ENCODE data around the gene CHRNA5.
"Not testable (repeated sequence)": the region's sequence is repeated elsewhere in the genome, so short reads cannot be mapped to it uniquely, and the experiment has no call there.

Gene CHRNA5

DNA sequence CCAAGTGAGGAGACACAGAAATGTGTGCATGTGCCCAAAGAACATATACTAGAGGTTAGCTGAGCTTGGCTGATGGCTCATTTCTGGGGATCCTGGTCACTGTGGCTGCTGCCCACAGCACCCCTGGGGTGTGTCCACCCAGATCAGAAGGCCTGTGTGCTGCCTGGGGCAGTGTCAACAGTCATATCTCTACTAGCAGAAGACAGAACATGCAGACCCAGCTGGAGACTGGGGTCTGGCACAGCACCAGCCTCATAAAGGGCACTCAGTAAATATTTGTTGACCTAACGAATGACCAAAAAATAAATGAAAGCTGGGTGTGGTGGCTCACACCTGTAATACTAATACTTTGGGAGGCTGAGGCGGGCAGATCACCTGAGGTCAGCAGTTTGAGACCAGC lies 39.1 kb downstream of the CHRNA5 start:
- Histone ChIP-seq H3K27me3 (ENCODE audit: control insufficient read depth in 1 of 2, insufficient read depth in 1 of 2, low read length in 2 of 2) (peaks cover 9 to 32% of the 10 kb centered on the region in 2 experiments), H3K4ac (ENCODE audit: low read depth in 1 of 2, low read length in 2 of 2) (no peak overlapping the region), H3K23ac (ENCODE audit: low read length in 2 of 2) (no peak overlapping the region), H2BK12ac (ENCODE audit: low read length in 2 of 2) (no peak overlapping the region), H3K9me3 (ENCODE audit: control insufficient read depth, low read length) (no peaks in the 10 kb centered on the region), H3K4me3 (ENCODE audit: insufficient read depth in 1 of 2, low read depth in 1 of 2, low read length in 2 of 2) (no peak overlapping the region), H4K8ac (ENCODE audit: low read length) (no peak overlapping the region), H3K79me1 (replicated peaks; ENCODE audit: low read length, poor library complexity, severe bottlenecking) (no peaks in the 10 kb centered on the region), H3K27ac (ENCODE audit: low read length, poor library complexity, severe bottlenecking) (no peak overlapping the region), H3K9ac (ENCODE audit: low read length) (no peak overlapping the region), H2AK5ac (ENCODE audit: low read length, severe bottlenecking) (no peak overlapping the region), H2AFZ (ENCODE audit: low read depth, low read length) (no peak overlapping the region), H3K4me2 (ENCODE audit: low read length, poor library complexity, severe bottlenecking) (no peak overlapping the region), H2BK120ac (ENCODE audit: low read depth, low read length) (no peak overlapping the region), H3K18ac (ENCODE audit: low read depth in 1 of 2, low read length in 2 of 2) (no peak overlapping the region), H3K4me1 (ENCODE audit: control insufficient read depth, insufficient read depth, low read depth, low read length) (no peaks in the 10 kb centered on the region), H3K14ac (ENCODE audit: low read length in 2 of 2) (no peak overlapping the region), H3K36me3 (ENCODE audit: control insufficient read depth in 1 of 2, insufficient read depth in 2 of 2, low read depth in 1 of 2, low read length in 2 of 2) (no peaks in the 10 kb centered on the region), H4K91ac (ENCODE audit: low read length) (no peak overlapping the region), H2BK15ac (ENCODE audit: low read depth, poor library complexity, severe bottlenecking) (no peak overlapping the region), H2BK5ac (ENCODE audit: low read depth, low read length, poor library complexity, severe bottlenecking) (no peak overlapping the region)
- 100% methylated on average over 1 of the region's 2 CpGs for WGBS
- DNase-seq = no peak

DNA sequence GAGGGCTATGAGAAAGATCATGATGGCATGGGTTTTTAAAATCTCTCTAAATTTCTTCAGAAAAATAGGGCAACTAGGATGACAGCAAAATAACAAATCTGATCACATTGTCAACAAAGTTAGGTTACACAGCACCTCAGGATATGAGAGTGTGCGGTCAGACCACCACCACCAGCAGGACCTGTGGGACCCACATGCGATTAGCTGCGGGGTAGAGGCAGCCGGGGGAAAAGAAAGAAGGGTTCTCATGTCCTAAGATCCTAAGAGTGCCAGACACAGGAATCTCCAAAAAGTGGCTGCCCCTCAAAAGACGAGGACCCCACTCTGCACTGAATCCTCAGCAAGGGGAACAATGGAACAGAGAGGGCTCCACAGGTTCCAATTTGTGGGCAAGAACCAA lies 39.9 kb downstream of the CHRNA5 start:
- WGBS = 89% methylated on average over 5 of the region's 5 CpGs
- H3K27ac ChIP-seq (ENCODE audit: low read length, poor library complexity, severe bottlenecking) = no peak overlapping the region
- no peak overlapping the region for H2BK15ac ChIP-seq (ENCODE audit: low read depth, poor library complexity, severe bottlenecking)
- no peak overlapping the region for H3K14ac ChIP-seq (ENCODE audit: low read length in 2 of 2)
- no peak overlapping the region for H3K4me2 ChIP-seq (ENCODE audit: low read length, poor library complexity, severe bottlenecking)
- no peak overlapping the region for H2BK5ac ChIP-seq (ENCODE audit: low read depth, low read length, poor library complexity, severe bottlenecking)
- no peak overlapping the region for H2AFZ ChIP-seq (ENCODE audit: low read depth, low read length)
- no peaks in the 10 kb centered on the region for H3K4me1 ChIP-seq (ENCODE audit: control insufficient read depth, insufficient read depth, low read depth, low read length)
- H3K9me3 ChIP-seq (ENCODE audit: control insufficient read depth, low read length) = no peaks in the 10 kb centered on the region
- no peak for DNase-seq
- H3K4ac ChIP-seq (ENCODE audit: low read depth in 1 of 2, low read length in 2 of 2) = no peak overlapping the region
- H2AK5ac ChIP-seq (ENCODE audit: low read length, severe bottlenecking) = no peak overlapping the region
- H4K8ac ChIP-seq (ENCODE audit: low read length) = no peak overlapping the region
- H3K9ac ChIP-seq (ENCODE audit: low read length) = no peak overlapping the region
- H2BK12ac ChIP-seq (ENCODE audit: low read length in 2 of 2) = no peak overlapping the region
- no peak overlapping the region for H4K91ac ChIP-seq (ENCODE audit: low read length)
- no peak overlapping the region for H2BK120ac ChIP-seq (ENCODE audit: low read depth, low read length)
- H3K18ac ChIP-seq (ENCODE audit: low read depth in 1 of 2, low read length in 2 of 2) = no peak overlapping the region
- no peak overlapping the region for H3K4me3 ChIP-seq (ENCODE audit: insufficient read depth in 1 of 2, low read depth in 1 of 2, low read length in 2 of 2)
- no peak overlapping the region for H3K23ac ChIP-seq (ENCODE audit: low read length in 2 of 2)
- peaks cover 9 to 32% of the 10 kb centered on the region in 2 experiments for H3K27me3 ChIP-seq (ENCODE audit: control insufficient read depth in 1 of 2, insufficient read depth in 1 of 2, low read length in 2 of 2)
- H3K36me3 ChIP-seq (ENCODE audit: control insufficient read depth in 1 of 2, insufficient read depth in 2 of 2, low read depth in 1 of 2, low read length in 2 of 2) = no peaks in the 10 kb centered on the region
- no peaks in the 10 kb centered on the region for H3K79me1 ChIP-seq (replicated peaks; ENCODE audit: low read length, poor library complexity, severe bottlenecking)

DNA sequence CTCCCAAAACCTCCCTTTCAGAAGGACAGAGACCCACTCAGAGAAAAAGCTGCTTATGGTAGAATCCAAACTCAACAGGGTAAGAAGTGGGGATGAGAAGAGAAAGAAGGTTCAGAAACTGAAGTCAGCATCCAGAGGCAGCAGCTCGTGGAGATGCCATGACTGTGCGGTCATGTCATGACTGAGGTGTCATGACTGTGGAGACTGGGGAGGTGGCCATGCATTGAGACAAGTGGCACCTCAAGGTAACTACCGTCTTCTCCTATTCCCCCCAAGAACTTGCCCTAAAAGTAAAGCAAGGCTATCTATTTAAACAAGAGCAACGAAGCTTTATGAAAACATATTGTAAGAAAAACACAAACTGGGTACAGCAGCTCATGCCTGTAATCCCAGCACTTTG lies 40.4 kb downstream of the CHRNA5 start:
- WGBS = 85% methylated on average over 4 of the region's 4 CpGs
- Histone ChIP-seq H4K91ac (ENCODE audit: low read length) (no peak overlapping the region), H3K4ac (ENCODE audit: low read depth in 1 of 2, low read length in 2 of 2) (no peak overlapping the region), H3K4me1 (ENCODE audit: control insufficient read depth, insufficient read depth, low read depth, low read length) (no peaks in the 10 kb centered on the region), H2BK15ac (ENCODE audit: low read depth, poor library complexity, severe bottlenecking) (no peak overlapping the region), H2AK5ac (ENCODE audit: low read length, severe bottlenecking) (no peak overlapping the region), H3K9ac (ENCODE audit: low read length) (no peak overlapping the region), H3K27ac (ENCODE audit: low read length, poor library complexity, severe bottlenecking) (no peak overlapping the region), H3K79me1 (replicated peaks; ENCODE audit: low read length, poor library complexity, severe bottlenecking) (no peaks in the 10 kb centered on the region), H2AFZ (ENCODE audit: low read depth, low read length) (no peak overlapping the region), H3K4me3 (ENCODE audit: insufficient read depth in 1 of 2, low read depth in 1 of 2, low read length in 2 of 2) (no peak overlapping the region), H3K9me3 (ENCODE audit: control insufficient read depth, low read length) (no peaks in the 10 kb centered on the region), H2BK12ac (ENCODE audit: low read length in 2 of 2) (no peak overlapping the region), H3K36me3 (ENCODE audit: control insufficient read depth in 1 of 2, insufficient read depth in 2 of 2, low read depth in 1 of 2, low read length in 2 of 2) (no peaks in the 10 kb centered on the region), H2BK5ac (ENCODE audit: low read depth, low read length, poor library complexity, severe bottlenecking) (no peak overlapping the region), H4K8ac (ENCODE audit: low read length) (no peak overlapping the region), H3K27me3 (ENCODE audit: control insufficient read depth in 1 of 2, insufficient read depth in 1 of 2, low read length in 2 of 2) (peaks cover 9 to 32% of the 10 kb centered on the region in 2 experiments), H3K14ac (ENCODE audit: low read length in 2 of 2) (no peak overlapping the region), H3K18ac (ENCODE audit: low read depth in 1 of 2, low read length in 2 of 2) (no peak overlapping the region), H3K4me2 (ENCODE audit: low read length, poor library complexity, severe bottlenecking) (no peak overlapping the region), H3K23ac (ENCODE audit: low read length in 2 of 2) (no peak overlapping the region), H2BK120ac (ENCODE audit: low read depth, low read length) (no peak overlapping the region)
- no peak for DNase-seq

- H4K91ac ChIP-seq (ENCODE audit: low read length); H3K4me3 ChIP-seq (ENCODE audit: insufficient read depth in 1 of 2, low read depth in 1 of 2, low read length in 2 of 2); H3K79me1 ChIP-seq (replicated peaks; ENCODE audit: low read length, poor library complexity, severe bottlenecking); H2AK5ac ChIP-seq (ENCODE audit: low read length, severe bottlenecking); H2BK15ac ChIP-seq (ENCODE audit: low read depth, poor library complexity, severe bottlenecking); H2AFZ ChIP-seq (ENCODE audit: low read depth, low read length); H2BK12ac ChIP-seq (ENCODE audit: low read length in 2 of 2); H3K4me1 ChIP-seq (ENCODE audit: control insufficient read depth, insufficient read depth, low read depth, low read length); H2BK120ac ChIP-seq (ENCODE audit: low read depth, low read length); DNase-seq; H4K8ac ChIP-seq (ENCODE audit: low read length); H3K9me3 ChIP-seq (ENCODE audit: control insufficient read depth, low read length); H3K14ac ChIP-seq (ENCODE audit: low read length in 2 of 2); H3K27ac ChIP-seq (ENCODE audit: low read length, poor library complexity, severe bottlenecking); H2BK5ac ChIP-seq (ENCODE audit: low read depth, low read length, poor library complexity, severe bottlenecking); H3K9ac ChIP-seq (ENCODE audit: low read length); H3K23ac ChIP-seq (ENCODE audit: low read length in 2 of 2); H3K18ac ChIP-seq (ENCODE audit: low read depth in 1 of 2, low read length in 2 of 2); H3K4me2 ChIP-seq (ENCODE audit: low read length, poor library complexity, severe bottlenecking); H3K36me3 ChIP-seq (ENCODE audit: control insufficient read depth in 1 of 2, insufficient read depth in 2 of 2, low read depth in 1 of 2, low read length in 2 of 2); H3K4ac ChIP-seq (ENCODE audit: low read depth in 1 of 2, low read length in 2 of 2): not testable (repeated sequence)
- WGBS = no CpG with 5 or more reads among the region's 3 CpGs
- peaks cover 9 to 17% of the 10 kb centered on the region in 2 experiments for H3K27me3 ChIP-seq (ENCODE audit: control insufficient read depth in 1 of 2, insufficient read depth in 1 of 2, low read length in 2 of 2)
Observed at GRCh38 chr15:78609551-78609950, 44.2 kb downstream of the CHRNA5 start.

Measured in mesenchymal stem cell (in vitro differentiated cells and primary cell).